Sigmoid colon (tissue), 4 donors: ENCODE measurements around the gene RPIA.

ENCODE experiments used
- CTCF ChIP-seq, 4 experiments: fragments of 450-650 bp in 3 of 4; fragments of 200-600 bp in 1 of 4; IDR thresholded peaks; one replicate each; pipeline ENCODE4 v1.5.1; 2016 to 2019; ENCODE audit warnings: antibody characterized with exemption in 4 of 4, mild to moderate bottlenecking in 3 of 4, moderate library complexity in 2 of 4
- EP300 ChIP-seq, 4 donors: sonication (generic); formaldehyde crosslinking; IDR thresholded peaks; one replicate each; pipeline ENCODE4 v1.6.1; 2017; ENCODE audit warnings: antibody characterized with exemption in 4 of 4
- POLR2A ChIP-seq, 2 donors: fragments of 450-650 bp; IDR thresholded peaks; one replicate each; pipeline ENCODE4 v1.6.1; 2016; ENCODE audit warnings: antibody characterized with exemption in 2 of 2, mild to moderate bottlenecking in 2 of 2, moderate library complexity in 2 of 2
- POLR2AphosphoS5 ChIP-seq, 4 donors: sonication (generic); formaldehyde crosslinking; IDR thresholded peaks; one replicate each; pipeline ENCODE4 v1.6.1; 2017; ENCODE audit warnings: antibody characterized with exemption in 4 of 4

GRCh38 chr2:88673363-88673762 lies 18.1 kb upstream of the RPIA start:
- TF ChIP-seq POLR2A (IDR thresholded peaks at IDR 0.05) (no peak), CTCF (IDR thresholded peaks at IDR 0.05) (no peak), EP300 (IDR thresholded peaks at IDR 0.05) (no peak), POLR2AphosphoS5 (IDR thresholded peaks at IDR 0.05) (no peak)
